K562 (cell line): Measurements from ENCODE around the gene TUB. TPM values are rescaled to one million over a fixed set of nuclear protein-coding genes. Genes with fewer than 3 reads are reported as not detected.

Experiments used
- ATAC-seq: fragments of 200-7000 bp; cut with Tn5 transposase; 3 replicates; pipeline ENCODE4 v1.9.1; 2020; ENCODE audit warnings: moderate library complexity
- BruUV-seq: library from RNA; stranded (reverse); fragments of 400-500 nt; replicated peaks from 2 replicates; lab custom pipeline; 2021; lab: Mats Ljungman, UMichigan
- CTCF ChIA-PET: fragments of 300-600 bp; formaldehyde crosslinking; extraction: SDS; loops from one replicate; lab custom pipeline; 2021; ENCODE audit warnings: low intra/inter-chr PET ratio; lab: Yijun Ruan, JAX
- POLR2A ChIA-PET: fragments of 300-600, 350-650 bp; sonication (Branson Sonifier 250); formaldehyde crosslinking; extraction: SDS; loops from one replicate; lab custom pipeline; 2021; ENCODE audit warnings: antibody characterized with exemption, inconsistent platforms; lab: Yijun Ruan, JAX
- DNase-seq, 4 experiments: peaks; one replicate each; pipeline versions ENCODE4 v3.0.0 to v3.0.0-alpha.2; 2011 to 2018; ENCODE audit warnings: low spot score in 3 of 4, mixed read lengths in 3 of 4; ENCODE audit errors: extremely low read depth in 1 of 4
- FAIRE-seq: peaks from 2 replicates; lab custom pipeline; 2011; peaks lifted over from hg19 to GRCh38; lab: Jason Lieb, UNC
- H2AFZ ChIP-seq: 2 replicates; pipeline ENCODE4 v1.6.0; 2011; ENCODE audit warnings: low read depth, low read length, control low read depth, inconsistent platforms
- H3K27ac ChIP-seq: fragments of 200-600 bp; 3 replicates; pipeline ENCODE4 v1.8.0; 2011; ENCODE audit warnings: low read depth, mild to moderate bottlenecking, control low read depth, inconsistent platforms, low read length, moderate library complexity, mixed read lengths; ENCODE audit errors: extremely low read depth
- H3K27me3 ChIP-seq, 2 experiments: fragments of 300-600 bp in 1 of 2; 2 replicates in 1 of 2; 3 replicates in 1 of 2; pipeline versions ENCODE4 v1.6.0 to v1.8.0; 2011; ENCODE audit warnings: inconsistent platforms in 2 of 2, low read length in 2 of 2, mild to moderate bottlenecking in 1 of 2, mixed read lengths in 1 of 2, moderate library complexity in 1 of 2; ENCODE audit not compliant: control insufficient read depth in 2 of 2, insufficient read depth in 2 of 2
- H3K36me3 ChIP-seq: fragments of 300-600 bp; 3 replicates; pipeline ENCODE4 v1.8.0; 2011; ENCODE audit warnings: mild to moderate bottlenecking, low read length, inconsistent platforms; ENCODE audit not compliant: control insufficient read depth, insufficient read depth
- H3K4me1 ChIP-seq, 2 experiments: fragments of 200-600 bp in 1 of 2; replicated peaks in 1 of 2; 2 replicates in 1 of 2; 3 replicates in 1 of 2; pipeline versions ENCODE4 v1.5.1 to v1.8.0; 2011; ENCODE audit warnings: inconsistent platforms in 2 of 2, low read length in 2 of 2, mild to moderate bottlenecking in 1 of 2, mixed read lengths in 1 of 2, moderate library complexity in 1 of 2; ENCODE audit not compliant: control insufficient read depth in 2 of 2, insufficient read depth in 2 of 2
- H3K4me2 ChIP-seq: 2 replicates; pipeline ENCODE4 v1.6.1; 2011; ENCODE audit warnings: low read length, control low read depth, inconsistent platforms, mixed read lengths; ENCODE audit not compliant: insufficient read depth
- H3K4me3 ChIP-seq: fragments of 200-600 bp; sonication (generic), shearing (Covaris generic); 2 replicates; pipeline ENCODE4 v1.5.1; 2016; ENCODE audit warnings: control low read depth, inconsistent platforms
- H3K79me2 ChIP-seq: fragments of 200-600 bp; 3 replicates; pipeline ENCODE4 v1.8.0; 2011; ENCODE audit warnings: low read length, inconsistent platforms; ENCODE audit not compliant: control insufficient read depth, insufficient read depth
- H3K9ac ChIP-seq, 2 experiments: 2 replicates each; pipeline versions ENCODE4 v1.6.0 to v1.6.1; 2011; ENCODE audit warnings: low read depth in 2 of 2, low read length in 2 of 2, control low read depth in 1 of 2, inconsistent platforms in 1 of 2, mild to moderate bottlenecking in 1 of 2, mixed read lengths in 1 of 2; ENCODE audit not compliant: insufficient read depth in 1 of 2
- H3K9me1 ChIP-seq: one replicate; pipeline ENCODE4 v1.6.0; 2011; ENCODE audit warnings: inconsistent platforms, mild to moderate bottlenecking, low read length, moderate library complexity; ENCODE audit not compliant: control insufficient read depth, insufficient read depth
- H3K9me3 ChIP-seq: replicated peaks from 2 replicates; pipeline ENCODE4 v1.5.1; 2011; ENCODE audit warnings: low read depth, low read length, inconsistent platforms; ENCODE audit not compliant: control insufficient read depth, insufficient read depth
- H4K20me1 ChIP-seq: replicated peaks from 2 replicates; pipeline ENCODE4 v1.6.1; 2011; ENCODE audit warnings: low read length, inconsistent platforms, mixed read lengths; ENCODE audit not compliant: control insufficient read depth, insufficient read depth
- CBX8 ChIP-seq: fragments of 200-600 bp; sonication (generic); IDR thresholded peaks from 2 replicates; pipeline ENCODE4 v1.6.1; 2012; ENCODE audit warnings: borderline replicate concordance, mixed run types, low read depth, mild to moderate bottlenecking, moderate library complexity, mixed read lengths, low read length, control low read depth, inconsistent platforms; ENCODE audit not compliant: poor library complexity, severe bottlenecking; ENCODE audit errors: extremely low read depth
- HSF4 ChIP-seq: fragments of 250-450 bp; sonication (Bioruptor Pico); IDR thresholded peaks from 2 replicates; pipeline ENCODE4 v2.1.2; 2022; ENCODE audit warnings: mild to moderate bottlenecking, moderate library complexity, borderline replicate concordance
- MGA ChIP-seq: fragments of 450-650 bp; IDR thresholded peaks from 2 replicates; pipeline ENCODE4 v1.6.1; 2016; ENCODE audit warnings: mild to moderate bottlenecking, moderate library complexity
- STAT6 ChIP-seq: sonication (generic); formaldehyde crosslinking; IDR thresholded peaks from 2 replicates; pipeline ENCODE4 v1.8.1; 2023; ENCODE audit warnings: mild to moderate bottlenecking, missing genetic modification reagents
- ZBTB34 ChIP-seq: fragments of 250-450 bp; sonication (Bioruptor Pico); IDR thresholded peaks from 2 replicates; pipeline ENCODE4 v1.8.0; 2021; ENCODE audit warnings: mild to moderate bottlenecking, moderate library complexity
- WGBS: fragments of 100-300 bp; shearing (Covaris generic); methylation state at CpG from one replicate; pipeline ENCODE4 v1.1.6; 2016; ENCODE audit warnings: low coverage, mixed read lengths; ENCODE audit not compliant: insufficient coverage; ENCODE audit errors: missing lambda C conversion rate; 5-methylcytosine and 5-hydroxymethylcytosine counted together
- in situ Hi-C: fragments of 300-500 bp; cut with MboI; formaldehyde crosslinking; loops from 4 replicates; pipeline ENCODE4 v1.15.0; 2018; ENCODE audit warnings: inconsistent platforms, mixed read lengths
- intact Hi-C: fragments of 100-400 bp; cut with micrococcal nuclease; formaldehyde crosslinking; loops from 2 replicates; pipeline ENCODE4 v1.14.2; 2022
- polyA plus RNA-seq, 8 experiments: library from polyadenylated mRNA; depleted of rRNA in 4 of 8; stranded (reverse) in 5 of 8; unstranded in 3 of 8; fragments of >200 nt; fragmentation: Nextera tagmentation in 2 of 8; fragmentation: Illumina TruSeq in 1 of 8; extraction: Ambion mirVana in 2 of 8; extraction: Trizol in 1 of 8; gene quantifications; 2 replicates each; pipeline versions ENCODE4 v1.2.1 to v1.2.3, GENCODE V29; 2011 to 2014; ENCODE audit warnings: inconsistent platforms in 1 of 8, missing spikeins in 1 of 8
- total RNA-seq, 7 experiments: library from RNA; depleted of rRNA in 6 of 7; stranded (reverse); fragments of >200 nt in 6 of 7; fragmentation: Illumina TruSeq in 2 of 7; extraction: Trizol in 2 of 7; gene quantifications; 2 replicates each; pipeline versions ENCODE4 v1.2.1 to v1.2.3, GENCODE V29; 2011 to 2021; ENCODE audit warnings: low replicate concordance in 1 of 7

Gene TUB
- total and polyA plus RNA-seq, 9 of the 15 experiments (the other 6 are each of a cell fraction or from before 2014, with no cell fraction given): not detected

GRCh38 chr11:8100605-8101004 lies 19.6 kb downstream of the TUB start:
- Histone ChIP-seq H2AFZ (no peak overlapping the region), H3K9me1 (no peaks in the 10 kb centered on the region), H3K4me2 (no peak overlapping the region), H3K27me3 (peaks cover 0 to 40% of the 10 kb centered on the region in 2 experiments; a peak in 3 of 5 replicates), H4K20me1 (no peaks in the 10 kb centered on the region), H3K79me2 (no peaks in the 10 kb centered on the region), H3K4me3 (no peak overlapping the region), H3K36me3 (no peaks in the 10 kb centered on the region), H3K27ac (no peak overlapping the region), H3K9me3 (no peaks in the 10 kb centered on the region), H3K9ac (no peak overlapping the region), H3K4me1 (no peaks in the 10 kb centered on the region; a peak in 1 of 5 replicates)
- CTCF ChIA-PET: interaction anchor here (1.9 to 4.4 kb wide), 2 partner anchors 68 to 94 kb away, joined by 6 to 17 read pairs; no protein-coding TSS in a partner anchor
- POLR2A ChIA-PET: interaction anchor here (0.7 to 1.7 kb wide), 3 partner anchors 10 to 210 kb away, joined by 3 to 4 read pairs (median 4); no protein-coding TSS in a partner anchor
- BruUV-seq: no TSS peak
- FAIRE-seq: no peak
- DNase-seq: no peak
- intact Hi-C loops: no loop called here
- 3% methylated on average over 8 of the region's 8 CpGs for WGBS
- ATAC-seq: no peak
- in situ Hi-C loops: no loop called here
- TF ChIP-seq HSF4 (CRISPR knock-in tag) (no peak), ZBTB34 (no peak), STAT6 (no peak), CBX8 (no peak), MGA (no peak)
